GM12872 (cell line): ENCODE data around the gene RAB38.

Source experiments
- TF ChIP-seq, protein P1 (sequence below): IDR thresholded peaks from 3 replicates; pipeline ENCODE4 v1.5.1; 2011; ENCODE audit warnings: low read depth, mild to moderate bottlenecking, low read length, moderate library complexity; ENCODE audit not compliant: insufficient read depth

RAB38 gene

DNA sequence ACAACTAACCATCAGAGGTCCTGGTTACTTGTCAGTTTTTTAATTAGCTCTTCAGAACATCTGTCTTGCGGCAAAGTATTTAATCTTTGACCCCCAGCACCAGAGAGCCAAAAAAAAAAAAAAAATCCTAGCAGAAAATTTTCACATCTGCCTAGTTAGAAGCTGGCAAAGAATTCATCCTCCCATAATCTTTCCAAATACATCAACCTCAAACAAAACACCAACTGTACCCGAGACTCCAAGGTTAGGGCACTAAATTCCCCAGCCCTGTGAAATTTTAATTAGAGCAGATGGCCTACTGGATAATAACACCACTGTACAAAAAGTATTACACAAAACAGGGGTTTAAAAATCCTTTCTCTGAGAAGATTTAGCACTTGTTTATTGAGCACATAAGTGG lies 55.7 kb downstream of the RAB38 start:
- TF ChIP-seq, protein P1, sequence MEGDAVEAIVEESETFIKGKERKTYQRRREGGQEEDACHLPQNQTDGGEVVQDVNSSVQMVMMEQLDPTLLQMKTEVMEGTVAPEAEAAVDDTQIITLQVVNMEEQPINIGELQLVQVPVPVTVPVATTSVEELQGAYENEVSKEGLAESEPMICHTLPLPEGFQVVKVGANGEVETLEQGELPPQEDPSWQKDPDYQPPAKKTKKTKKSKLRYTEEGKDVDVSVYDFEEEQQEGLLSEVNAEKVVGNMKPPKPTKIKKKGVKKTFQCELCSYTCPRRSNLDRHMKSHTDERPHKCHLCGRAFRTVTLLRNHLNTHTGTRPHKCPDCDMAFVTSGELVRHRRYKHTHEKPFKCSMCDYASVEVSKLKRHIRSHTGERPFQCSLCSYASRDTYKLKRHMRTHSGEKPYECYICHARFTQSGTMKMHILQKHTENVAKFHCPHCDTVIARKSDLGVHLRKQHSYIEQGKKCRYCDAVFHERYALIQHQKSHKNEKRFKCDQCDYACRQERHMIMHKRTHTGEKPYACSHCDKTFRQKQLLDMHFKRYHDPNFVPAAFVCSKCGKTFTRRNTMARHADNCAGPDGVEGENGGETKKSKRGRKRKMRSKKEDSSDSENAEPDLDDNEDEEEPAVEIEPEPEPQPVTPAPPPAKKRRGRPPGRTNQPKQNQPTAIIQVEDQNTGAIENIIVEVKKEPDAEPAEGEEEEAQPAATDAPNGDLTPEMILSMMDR: no peak

DNA sequence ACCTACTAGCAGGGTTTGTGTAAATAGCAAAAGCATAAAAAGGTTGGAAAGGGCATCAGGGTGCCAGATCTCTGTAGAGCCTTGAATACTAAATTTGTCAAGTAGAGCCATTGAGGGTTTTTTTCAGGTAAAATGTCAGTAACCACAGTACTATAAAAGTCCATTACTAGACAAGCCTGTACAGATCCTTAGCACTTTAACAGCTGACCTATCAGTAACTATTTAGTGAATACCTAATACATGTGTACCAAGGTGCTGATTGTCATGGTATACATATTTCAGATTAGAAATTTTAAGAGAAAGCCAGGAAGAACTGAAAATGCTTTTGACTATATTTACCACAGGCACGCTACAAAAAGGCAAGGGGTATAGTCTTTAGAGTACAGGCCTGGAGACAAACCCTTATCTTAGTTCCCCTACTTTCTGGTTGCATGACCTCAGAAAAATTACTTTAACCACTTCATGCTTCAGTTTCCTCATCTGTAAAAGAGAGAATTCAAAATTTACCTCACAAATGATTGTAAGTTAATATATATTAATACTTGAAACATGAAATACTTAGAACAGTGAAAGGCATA lies 57.9 kb downstream of the RAB38 start:
- TF ChIP-seq, protein P1: no peak

DNA sequence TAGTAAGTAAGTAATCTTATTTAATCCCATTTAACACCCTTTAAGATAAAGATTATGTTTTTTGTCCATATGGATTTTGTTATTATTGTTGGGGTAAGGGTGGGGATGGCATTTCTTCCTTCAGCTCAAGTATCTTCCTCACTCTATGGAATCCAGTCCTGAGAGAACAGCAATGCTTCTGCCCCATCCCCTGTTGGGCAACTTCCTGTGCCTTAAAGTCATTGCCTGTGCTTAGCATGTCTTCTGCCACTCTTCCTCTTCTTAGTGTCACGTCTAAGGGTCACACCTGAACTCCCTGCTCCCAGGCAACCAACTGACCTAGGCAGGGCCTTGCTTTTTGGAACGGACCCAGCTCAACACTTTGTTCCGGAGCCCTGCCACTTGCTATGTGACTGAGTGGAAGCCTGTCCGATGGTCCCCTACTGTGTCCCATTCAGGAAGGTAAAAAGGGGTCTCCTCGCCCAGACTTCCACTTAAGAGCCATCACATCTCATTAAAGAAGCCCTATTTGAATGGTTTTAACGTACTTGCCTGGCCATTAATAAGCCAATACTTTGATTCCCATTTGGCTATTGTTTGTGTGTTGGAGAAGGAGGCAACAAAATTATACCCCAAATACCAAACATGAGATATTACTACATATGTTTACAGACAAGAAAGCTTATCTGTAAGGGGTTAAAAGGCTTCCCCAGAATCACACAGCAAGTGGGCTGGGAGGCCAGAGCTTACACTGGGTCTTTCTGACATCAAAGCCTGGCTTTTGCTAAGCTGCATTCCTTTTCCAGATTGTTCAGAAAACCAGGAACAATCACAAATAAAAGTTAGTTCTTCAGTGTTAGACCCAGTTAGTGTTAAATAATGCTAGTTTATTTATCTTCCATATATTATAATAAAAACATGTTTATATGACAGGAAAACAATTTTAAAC lies 59.2 kb downstream of the RAB38 start:
- TF ChIP-seq, protein P1: no peak

GRCh38 chr11:88114486-88115045 lies 60.7 kb downstream of the RAB38 start:
- TF ChIP-seq, protein P1: no peak

GRCh38 chr11:88106666-88107065 lies 68.6 kb downstream of the RAB38 start:
- TF ChIP-seq, protein P1: no peak

- TF ChIP-seq, protein P1: no peak
These were observed 69.3 kb downstream of the RAB38 start for GRCh38 chr11:88105951-88106350.

GRCh38 chr11:88105526-88105925 lies 69.7 kb downstream of the RAB38 start:
- TF ChIP-seq, protein P1: no peak
